SK-N-SH treated with all-trans-retinoic acid at 6 μM for 48 hours (cell line): ENCODE measurements around the gene TAOK3.

Source experiments
- CSDC2 ChIP-seq: fragments of 250-450 bp; sonication (Bioruptor Pico); IDR thresholded peaks from 2 replicates; pipeline ENCODE4 v1.5.0; 2020; ENCODE audit warnings: mild to moderate bottlenecking, moderate library complexity
- GLIS3 ChIP-seq: fragments of 250-450 bp; sonication (Bioruptor Pico); IDR thresholded peaks from 2 replicates; pipeline ENCODE4 v1.5.0; 2020; ENCODE audit warnings: mild to moderate bottlenecking, moderate library complexity
- PPARA ChIP-seq: fragments of 250-450 bp; sonication (Bioruptor Pico); IDR thresholded peaks from 2 replicates; pipeline ENCODE4 v1.5.0; 2020; ENCODE audit warnings: mild to moderate bottlenecking, borderline replicate concordance
- RARB ChIP-seq: fragments of 250-450 bp; sonication (Bioruptor Pico); IDR thresholded peaks from 2 replicates; pipeline ENCODE4 v1.8.0; 2021; ENCODE audit warnings: mild to moderate bottlenecking, moderate library complexity
- TCF4 ChIP-seq: fragments of 250-450 bp; sonication (Bioruptor Pico); IDR thresholded peaks from 2 replicates; pipeline ENCODE4 v1.8.0; 2021; ENCODE audit warnings: mild to moderate bottlenecking, moderate library complexity, borderline replicate concordance
- ZC3H10 ChIP-seq: fragments of 250-450 bp; sonication (Bioruptor Pico); IDR thresholded peaks from 2 replicates; pipeline ENCODE4 v1.5.1; 2021; ENCODE audit warnings: mild to moderate bottlenecking, moderate library complexity
- ZFP3 ChIP-seq: fragments of 250-450 bp; sonication (Bioruptor Pico); IDR thresholded peaks from 2 replicates; pipeline ENCODE4 v1.5.0; 2020; ENCODE audit warnings: mild to moderate bottlenecking, moderate library complexity
- ZFP30 ChIP-seq: fragments of 450-650 bp; formaldehyde crosslinking; IDR thresholded peaks from 2 replicates; pipeline ENCODE4 v1.5.0; 2022; ENCODE audit warnings: mild to moderate bottlenecking, moderate library complexity
- ZNF565 ChIP-seq: fragments of 450-650 bp; formaldehyde crosslinking; conservative IDR thresholded peaks from 2 replicates; pipeline ENCODE4 v1.5.0; 2020; ENCODE audit warnings: low read depth, mild to moderate bottlenecking, moderate library complexity
- ZNF8 ChIP-seq: fragments of 450-650 bp; formaldehyde crosslinking; IDR thresholded peaks from 2 replicates; pipeline ENCODE4 v1.5.0; 2020; ENCODE audit warnings: mild to moderate bottlenecking, moderate library complexity
- TF ChIP-seq, protein P1 (sequence below): fragments of 250-450 bp; sonication (Bioruptor Pico); IDR thresholded peaks from 2 replicates; pipeline ENCODE4 v1.8.0; 2020; ENCODE audit warnings: mild to moderate bottlenecking, moderate library complexity, borderline replicate concordance
- TF ChIP-seq, protein P2 (sequence below): fragments of 250-450 bp; sonication (Bioruptor Pico); IDR thresholded peaks from 2 replicates; pipeline ENCODE4 v1.5.1; 2021; ENCODE audit warnings: mild to moderate bottlenecking, moderate library complexity
- TF ChIP-seq, protein P3 (sequence below): fragments of 250-450 bp; sonication (Bioruptor Pico); IDR thresholded peaks from 2 replicates; pipeline ENCODE4 v1.8.0; 2021; ENCODE audit warnings: low read depth, mild to moderate bottlenecking, moderate library complexity, borderline replicate concordance

DNA sequence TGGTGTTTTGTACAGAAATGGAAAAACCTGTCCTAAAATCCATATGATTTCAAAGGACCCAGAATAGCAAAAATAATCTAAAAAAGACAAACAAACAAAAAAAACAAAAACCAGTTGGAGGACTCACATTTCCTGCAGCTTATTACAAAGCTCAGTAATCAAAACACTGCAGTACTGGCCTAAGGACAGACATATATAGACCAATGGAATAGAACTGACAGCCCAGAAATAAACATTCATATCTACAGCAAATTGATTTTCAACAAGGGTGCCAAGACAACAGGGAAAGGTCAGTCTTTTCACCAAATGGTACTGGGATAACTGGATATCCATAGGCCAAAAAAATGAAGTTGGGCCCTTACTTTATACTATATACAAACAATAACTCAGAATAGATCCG is 55.0 kb downstream of the TAOK3 start:
- TF ChIP-seq, protein P1, sequence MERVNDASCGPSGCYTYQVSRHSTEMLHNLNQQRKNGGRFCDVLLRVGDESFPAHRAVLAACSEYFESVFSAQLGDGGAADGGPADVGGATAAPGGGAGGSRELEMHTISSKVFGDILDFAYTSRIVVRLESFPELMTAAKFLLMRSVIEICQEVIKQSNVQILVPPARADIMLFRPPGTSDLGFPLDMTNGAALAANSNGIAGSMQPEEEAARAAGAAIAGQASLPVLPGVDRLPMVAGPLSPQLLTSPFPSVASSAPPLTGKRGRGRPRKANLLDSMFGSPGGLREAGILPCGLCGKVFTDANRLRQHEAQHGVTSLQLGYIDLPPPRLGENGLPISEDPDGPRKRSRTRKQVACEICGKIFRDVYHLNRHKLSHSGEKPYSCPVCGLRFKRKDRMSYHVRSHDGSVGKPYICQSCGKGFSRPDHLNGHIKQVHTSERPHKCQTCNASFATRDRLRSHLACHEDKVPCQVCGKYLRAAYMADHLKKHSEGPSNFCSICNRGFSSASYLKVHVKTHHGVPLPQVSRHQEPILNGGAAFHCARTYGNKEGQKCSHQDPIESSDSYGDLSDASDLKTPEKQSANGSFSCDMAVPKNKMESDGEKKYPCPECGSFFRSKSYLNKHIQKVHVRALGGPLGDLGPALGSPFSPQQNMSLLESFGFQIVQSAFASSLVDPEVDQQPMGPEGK = no peak
- TF ChIP-seq ZFP3 (no peak), RARB (CRISPR knock-in tag) (no peak), ZNF565 (CRISPR knock-in tag) (no peak), ZC3H10 (no peak), GLIS3 (CRISPR knock-in tag) (no peak), TCF4 (CRISPR knock-in tag) (no peak), PPARA (no peak), CSDC2 (no peak), ZNF8 (CRISPR knock-in tag) (no peak), ZFP30 (no peak)
- TF ChIP-seq, protein P2, sequence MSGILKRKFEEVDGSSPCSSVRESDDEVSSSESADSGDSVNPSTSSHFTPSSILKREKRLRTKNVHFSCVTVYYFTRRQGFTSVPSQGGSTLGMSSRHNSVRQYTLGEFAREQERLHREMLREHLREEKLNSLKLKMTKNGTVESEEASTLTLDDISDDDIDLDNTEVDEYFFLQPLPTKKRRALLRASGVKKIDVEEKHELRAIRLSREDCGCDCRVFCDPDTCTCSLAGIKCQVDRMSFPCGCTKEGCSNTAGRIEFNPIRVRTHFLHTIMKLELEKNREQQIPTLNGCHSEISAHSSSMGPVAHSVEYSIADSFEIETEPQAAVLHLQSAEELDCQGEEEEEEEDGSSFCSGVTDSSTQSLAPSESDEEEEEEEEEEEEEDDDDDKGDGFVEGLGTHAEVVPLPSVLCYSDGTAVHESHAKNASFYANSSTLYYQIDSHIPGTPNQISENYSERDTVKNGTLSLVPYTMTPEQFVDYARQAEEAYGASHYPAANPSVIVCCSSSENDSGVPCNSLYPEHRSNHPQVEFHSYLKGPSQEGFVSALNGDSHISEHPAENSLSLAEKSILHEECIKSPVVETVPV (CRISPR knock-in tag) = no peak
- TF ChIP-seq, protein P3, sequence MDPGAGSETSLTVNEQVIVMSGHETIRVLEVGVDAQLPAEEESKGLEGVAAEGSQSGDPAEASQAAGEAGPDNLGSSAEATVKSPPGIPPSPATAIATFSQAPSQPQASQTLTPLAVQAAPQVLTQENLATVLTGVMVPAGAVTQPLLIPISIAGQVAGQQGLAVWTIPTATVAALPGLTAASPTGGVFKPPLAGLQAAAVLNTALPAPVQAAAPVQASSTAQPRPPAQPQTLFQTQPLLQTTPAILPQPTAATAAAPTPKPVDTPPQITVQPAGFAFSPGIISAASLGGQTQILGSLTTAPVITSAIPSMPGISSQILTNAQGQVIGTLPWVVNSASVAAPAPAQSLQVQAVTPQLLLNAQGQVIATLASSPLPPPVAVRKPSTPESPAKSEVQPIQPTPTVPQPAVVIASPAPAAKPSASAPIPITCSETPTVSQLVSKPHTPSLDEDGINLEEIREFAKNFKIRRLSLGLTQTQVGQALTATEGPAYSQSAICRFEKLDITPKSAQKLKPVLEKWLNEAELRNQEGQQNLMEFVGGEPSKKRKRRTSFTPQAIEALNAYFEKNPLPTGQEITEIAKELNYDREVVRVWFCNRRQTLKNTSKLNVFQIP (CRISPR knock-in tag) = no peak
